PC-9 (cell line): ENCODE measurements around the gene TPST2.

Source experiments
- EZH2 ChIP-seq: fragments of 200-600 bp; sonication (generic); IDR thresholded peaks from 2 replicates; pipeline ENCODE4 v1.8.0; 2017; ENCODE audit warnings: antibody characterized with exemption, low read depth
- TF ChIP-seq, protein P1 (sequence below): fragments of 200-600 bp; sonication (generic); conservative IDR thresholded peaks from 2 replicates; pipeline ENCODE4 v1.6.1; 2017; ENCODE audit warnings: mixed run types, antibody characterized with exemption, mild to moderate bottlenecking, moderate library complexity

- no peak for TF ChIP-seq EZH2
- TF ChIP-seq, protein P1, sequence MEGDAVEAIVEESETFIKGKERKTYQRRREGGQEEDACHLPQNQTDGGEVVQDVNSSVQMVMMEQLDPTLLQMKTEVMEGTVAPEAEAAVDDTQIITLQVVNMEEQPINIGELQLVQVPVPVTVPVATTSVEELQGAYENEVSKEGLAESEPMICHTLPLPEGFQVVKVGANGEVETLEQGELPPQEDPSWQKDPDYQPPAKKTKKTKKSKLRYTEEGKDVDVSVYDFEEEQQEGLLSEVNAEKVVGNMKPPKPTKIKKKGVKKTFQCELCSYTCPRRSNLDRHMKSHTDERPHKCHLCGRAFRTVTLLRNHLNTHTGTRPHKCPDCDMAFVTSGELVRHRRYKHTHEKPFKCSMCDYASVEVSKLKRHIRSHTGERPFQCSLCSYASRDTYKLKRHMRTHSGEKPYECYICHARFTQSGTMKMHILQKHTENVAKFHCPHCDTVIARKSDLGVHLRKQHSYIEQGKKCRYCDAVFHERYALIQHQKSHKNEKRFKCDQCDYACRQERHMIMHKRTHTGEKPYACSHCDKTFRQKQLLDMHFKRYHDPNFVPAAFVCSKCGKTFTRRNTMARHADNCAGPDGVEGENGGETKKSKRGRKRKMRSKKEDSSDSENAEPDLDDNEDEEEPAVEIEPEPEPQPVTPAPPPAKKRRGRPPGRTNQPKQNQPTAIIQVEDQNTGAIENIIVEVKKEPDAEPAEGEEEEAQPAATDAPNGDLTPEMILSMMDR, result no peak
Measured at GRCh38 chr22:26588729-26589366, 1.1 kb downstream of the TPST2 start.
